Measurements from ENCODE around the gene PTPRT.
A peak's percentile ranks its signal among the peaks of the same experiment; 100 is the strongest.

The PTPRT gene

DNA sequence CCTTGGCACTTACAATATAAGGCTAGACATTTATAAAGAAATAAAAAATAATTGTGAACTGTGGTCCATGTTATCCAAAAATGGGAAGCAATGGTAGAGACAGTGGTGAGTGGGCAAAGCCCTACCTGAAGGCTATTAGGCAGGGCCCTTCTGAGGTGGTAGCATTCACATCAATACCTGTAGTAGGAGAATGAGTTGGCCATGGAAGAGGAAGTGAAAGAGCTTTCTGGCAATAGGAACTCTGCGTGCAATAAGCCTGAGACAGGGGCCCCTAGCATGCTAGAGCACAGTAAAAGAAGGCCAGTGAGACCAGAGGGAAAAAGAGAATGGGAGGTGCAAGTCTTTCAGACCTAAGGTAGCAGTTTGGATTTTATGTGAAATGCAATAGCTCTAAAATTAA lies 754.5 kb downstream of the PTPRT start:
- no peak for DNase-seq

DNA sequence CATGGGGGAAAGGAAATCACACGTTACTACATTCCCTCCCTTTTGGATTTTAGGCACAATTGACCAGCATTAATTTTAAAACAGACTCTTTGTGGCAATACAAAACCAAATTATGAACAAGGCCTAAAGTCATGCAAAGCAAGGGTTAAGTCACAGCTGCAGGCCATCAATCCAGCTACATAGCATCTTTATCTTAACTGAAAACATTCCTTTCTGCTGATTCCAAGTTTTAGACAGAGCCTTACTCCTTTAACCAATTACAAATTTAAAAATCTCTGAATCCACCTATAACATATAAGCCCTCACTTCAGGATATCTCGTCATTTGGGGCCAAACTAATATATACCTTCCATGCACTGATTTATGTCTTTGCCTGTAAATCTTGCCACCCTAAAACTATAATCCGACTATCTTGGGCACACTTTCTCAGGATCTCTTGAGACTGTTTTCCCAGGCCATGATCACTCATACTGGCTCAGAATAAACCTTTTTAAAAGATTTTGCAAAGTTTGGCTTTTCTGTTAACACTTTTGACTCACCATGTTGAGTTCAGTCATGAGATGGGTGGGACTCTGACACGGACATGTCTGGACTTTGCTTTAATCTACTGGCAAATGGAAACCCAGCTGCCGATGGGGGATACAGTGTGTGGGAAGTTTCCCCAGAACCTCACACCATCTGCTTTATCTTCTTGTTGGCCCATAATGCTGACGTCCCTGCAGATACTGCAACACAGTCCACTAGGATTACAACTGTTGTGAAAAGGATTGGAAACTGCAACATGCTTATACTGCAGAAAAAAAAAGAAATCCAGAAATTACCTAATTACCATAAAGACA lies 757.0 kb downstream of the PTPRT start:
- no peak for DNase-seq

DNA sequence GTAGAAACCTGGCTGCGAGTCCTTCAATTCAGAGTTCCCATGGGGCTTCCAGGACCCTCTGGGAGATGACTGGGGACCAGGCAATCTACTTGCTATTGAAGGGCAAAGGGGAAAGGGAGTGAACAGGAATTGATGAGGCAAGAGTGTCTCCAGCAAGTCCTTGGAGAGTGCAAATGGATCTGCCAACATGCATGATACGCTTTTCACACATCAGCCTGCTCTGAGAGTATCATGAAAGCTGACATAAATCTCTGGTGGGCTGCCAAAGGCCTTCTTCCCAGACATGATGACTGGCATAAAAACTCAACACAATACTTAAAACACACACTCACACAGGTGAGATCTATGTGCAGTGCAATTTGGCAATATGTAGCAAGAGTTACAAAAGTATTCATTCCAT lies 759.1 kb downstream of the PTPRT start:
- no peak for DNase-seq

DNA sequence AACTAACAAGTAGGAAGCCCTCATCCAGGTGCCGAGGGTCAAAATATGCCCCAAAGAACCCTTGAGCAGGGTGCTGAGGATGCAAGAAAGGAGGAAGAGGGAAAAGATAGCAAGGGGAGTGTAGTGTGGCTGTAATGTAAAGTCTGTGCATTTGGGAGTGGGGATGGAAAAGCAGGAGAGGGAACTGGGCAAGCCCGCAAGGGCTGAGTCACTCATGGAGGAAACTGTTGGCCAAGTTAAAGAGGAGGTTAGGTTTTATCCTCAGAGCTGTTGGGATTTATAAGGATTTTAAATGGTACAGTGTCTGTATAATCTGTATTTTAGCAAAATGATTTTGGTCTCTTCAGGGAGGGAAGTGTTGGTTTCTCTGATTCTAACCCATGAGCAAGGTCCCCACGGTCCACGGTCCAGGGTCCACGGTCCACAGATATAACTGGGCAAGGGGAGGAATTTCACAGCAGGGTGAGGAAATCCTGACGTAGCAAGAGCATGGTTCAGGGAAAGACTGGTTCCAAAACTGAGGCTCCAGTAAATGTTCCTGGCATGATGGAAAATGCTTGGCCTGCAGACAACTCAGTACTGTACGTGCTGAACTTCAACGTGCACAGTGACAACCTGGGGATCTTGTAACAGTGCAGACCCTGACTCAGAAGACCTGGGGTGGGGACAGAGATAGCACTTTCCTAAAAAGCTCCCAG lies 759.8 kb downstream of the PTPRT start:
- DNase-seq: no peak

DNA sequence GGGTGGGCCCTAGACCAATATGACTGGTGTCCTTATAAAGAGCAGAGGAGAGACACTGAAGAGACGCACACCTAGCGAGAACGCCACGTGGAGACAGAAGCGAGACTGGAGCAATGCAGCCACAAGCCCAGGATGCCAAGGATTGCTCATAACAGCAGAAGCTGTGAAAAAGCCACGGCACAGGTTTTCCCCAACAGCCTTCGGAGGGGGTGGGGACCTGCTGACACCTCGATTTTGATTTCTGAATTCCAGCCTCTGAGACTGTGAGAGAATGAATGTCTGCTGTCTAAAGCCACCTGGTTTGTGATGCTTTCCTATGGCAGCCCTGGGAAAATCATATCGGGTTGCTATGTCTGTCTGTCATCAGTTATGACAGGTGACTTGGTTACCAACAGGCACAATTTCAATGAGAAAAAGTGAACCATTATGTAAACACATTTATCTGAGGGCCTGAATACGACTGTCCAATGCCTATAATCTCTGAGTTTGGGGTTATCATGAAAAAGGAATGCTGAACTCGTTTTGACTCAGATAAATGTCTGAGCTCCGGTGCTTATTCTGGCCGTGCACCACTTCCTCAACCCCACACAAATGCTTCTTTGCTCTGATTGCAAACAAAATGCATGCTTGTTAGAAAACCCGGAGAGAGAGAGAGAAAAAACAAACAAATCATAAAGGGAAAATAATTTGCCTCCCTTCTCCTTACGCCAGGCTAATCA lies 769.7 kb downstream of the PTPRT start:
- DNase-seq: peak; percentile 47

DNA sequence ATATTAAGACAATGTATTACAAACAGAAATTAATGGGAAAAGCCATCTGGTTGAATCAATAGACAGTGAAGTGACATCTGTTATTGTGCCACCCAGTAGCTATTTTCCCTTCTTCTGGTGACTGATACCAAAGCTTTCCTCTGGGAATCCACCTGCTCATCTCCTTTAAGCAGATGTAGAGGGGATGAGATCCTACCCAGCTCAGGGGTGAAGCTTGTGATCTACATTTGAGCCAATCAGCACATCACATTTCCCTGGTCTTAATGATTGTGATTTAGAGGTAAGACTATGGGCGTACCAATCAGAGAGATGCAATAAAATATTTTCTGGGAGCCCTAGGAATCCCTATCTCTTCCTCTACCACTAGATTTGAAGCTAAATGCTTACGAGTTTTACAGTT lies 782.9 kb downstream of the PTPRT start:
- DNase-seq: no peak

DNA sequence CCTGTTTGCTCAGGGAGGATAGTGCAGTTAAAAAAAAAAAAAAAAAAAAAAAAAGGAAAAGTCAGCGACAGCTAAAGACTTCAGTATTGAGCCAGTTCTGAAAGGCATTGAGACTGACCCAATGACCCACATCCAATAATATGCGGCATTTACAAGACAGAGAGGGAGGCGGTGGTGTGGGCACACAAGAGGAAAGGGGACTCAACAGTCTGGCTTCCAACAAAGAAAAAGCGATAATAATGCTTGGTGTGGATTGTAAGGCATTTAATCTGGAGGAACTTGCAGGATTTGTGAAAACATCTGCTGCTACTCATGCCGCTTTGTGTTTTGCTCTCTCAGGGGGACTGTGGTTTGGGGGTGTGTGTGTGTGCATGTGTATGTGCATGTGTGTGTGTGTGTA lies 787.3 kb downstream of the PTPRT start:
- no peak for DNase-seq

DNA sequence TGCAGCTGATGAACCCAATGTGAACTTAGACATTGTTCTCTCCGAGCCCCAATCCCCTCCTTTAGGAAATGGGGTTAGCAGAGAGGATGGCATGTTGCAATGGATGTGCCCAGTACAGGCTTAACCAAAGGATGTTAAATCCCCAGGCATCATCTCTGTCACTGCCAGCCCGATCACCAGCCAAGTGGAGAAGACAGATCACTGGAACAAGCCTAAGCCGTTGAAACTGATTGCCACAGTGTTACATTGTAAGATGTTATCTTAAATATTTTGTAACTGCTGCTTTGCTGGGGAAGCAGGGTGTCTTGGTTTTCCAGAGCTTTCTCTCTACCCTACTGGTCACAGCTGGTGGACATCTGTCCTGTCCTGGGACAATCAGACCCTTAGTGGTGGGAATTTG lies 788.1 kb downstream of the PTPRT start:
- DNase-seq: no peak

DNA sequence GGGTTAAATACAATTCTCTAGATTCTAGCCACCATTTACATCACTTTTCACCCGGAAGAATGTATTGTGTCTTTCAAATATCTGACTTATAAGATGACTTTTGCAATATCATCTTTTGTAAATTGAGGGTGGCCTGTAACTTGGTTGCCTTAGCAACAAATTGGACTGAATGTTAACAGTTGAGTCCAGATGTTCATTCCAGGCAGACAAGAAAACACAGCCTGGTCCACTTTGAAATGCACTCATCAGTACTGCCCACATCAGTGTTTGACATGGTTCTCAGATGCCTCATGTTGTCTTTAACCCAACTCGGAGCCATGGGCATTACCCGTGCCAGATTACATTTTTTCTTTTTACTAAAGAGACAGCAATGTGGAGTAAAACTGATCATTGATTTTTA lies 789.9 kb downstream of the PTPRT start:
- DNase-seq: no peak

DNA sequence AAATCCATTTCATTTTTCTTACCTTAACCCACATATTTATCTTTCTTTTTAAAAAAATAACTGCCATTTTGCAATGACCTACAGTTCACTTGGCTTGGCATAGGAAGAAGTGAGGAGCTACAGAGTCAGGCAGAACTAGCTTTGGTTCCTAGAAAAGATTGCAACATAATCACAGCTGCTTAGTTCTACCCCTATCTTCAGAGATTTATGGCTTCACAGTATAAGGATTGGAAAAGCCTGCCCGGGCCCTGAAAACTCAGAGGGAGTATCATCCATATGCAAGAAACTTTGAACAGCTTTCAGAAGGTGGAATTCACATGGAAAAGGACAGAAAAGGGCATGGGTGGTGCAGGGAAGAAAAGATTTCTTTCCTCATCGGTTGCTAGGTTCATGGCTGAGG lies 797.3 kb downstream of the PTPRT start:
- no peak for DNase-seq

DNA sequence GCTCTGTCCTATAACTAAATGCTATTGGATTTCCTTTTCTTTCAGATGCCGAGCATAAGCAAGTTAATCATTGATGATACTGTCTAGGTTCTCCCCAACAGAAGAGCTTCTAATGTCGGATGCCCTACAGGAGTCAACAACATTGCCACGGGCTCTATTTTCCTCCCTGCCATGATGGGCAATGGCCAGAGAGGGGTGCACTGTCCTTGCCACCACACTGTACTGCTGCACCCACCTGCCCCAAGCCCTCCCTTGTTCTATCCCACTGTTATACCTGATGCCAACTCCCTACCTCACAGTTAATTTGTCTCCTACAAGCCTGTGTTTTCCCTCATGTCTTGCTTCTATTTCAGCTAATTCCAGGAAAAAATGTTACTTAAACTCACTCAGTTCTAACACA lies 797.9 kb downstream of the PTPRT start:
- no peak for DNase-seq

DNA sequence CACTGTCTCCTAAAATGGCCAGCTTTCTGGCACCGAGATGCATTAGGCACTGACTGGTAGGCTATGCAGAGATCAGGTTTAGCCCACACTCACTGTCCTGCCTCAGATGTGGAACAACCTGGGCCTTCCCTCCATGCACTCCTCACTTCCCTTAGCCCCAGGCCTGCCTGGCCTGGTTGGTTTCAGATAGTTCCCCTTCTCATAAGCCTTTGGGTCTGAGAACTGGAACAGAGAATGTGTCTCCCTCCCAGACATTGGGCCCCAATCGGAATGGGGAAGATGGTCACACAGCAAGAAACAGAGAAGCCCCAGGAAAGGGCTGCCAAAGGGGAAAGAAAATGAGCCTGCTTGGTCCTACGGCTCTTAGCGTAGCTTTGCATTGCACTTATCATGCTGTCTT lies 809.4 kb downstream of the PTPRT start:
- no peak for DNase-seq

DNA sequence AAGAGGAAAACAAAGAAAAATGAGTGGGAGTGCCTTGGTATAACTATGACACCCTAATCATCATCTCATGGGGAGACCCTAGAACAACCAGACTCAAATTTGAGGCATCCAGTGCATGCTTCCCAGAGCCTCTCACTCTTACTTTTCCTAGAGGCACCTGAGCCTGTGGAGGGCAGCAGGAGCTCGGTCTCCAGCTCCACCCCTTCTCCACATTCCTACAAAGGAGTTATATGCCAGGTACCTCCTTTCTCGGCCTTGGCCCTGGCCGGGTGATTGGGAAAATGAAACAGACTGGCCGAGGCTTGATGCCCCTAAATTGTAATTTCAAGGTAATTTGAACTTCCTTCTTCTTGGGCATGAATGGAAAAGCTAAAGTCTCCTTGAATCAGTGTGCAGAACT lies 810.3 kb downstream of the PTPRT start:
- no peak for DNase-seq

DNA sequence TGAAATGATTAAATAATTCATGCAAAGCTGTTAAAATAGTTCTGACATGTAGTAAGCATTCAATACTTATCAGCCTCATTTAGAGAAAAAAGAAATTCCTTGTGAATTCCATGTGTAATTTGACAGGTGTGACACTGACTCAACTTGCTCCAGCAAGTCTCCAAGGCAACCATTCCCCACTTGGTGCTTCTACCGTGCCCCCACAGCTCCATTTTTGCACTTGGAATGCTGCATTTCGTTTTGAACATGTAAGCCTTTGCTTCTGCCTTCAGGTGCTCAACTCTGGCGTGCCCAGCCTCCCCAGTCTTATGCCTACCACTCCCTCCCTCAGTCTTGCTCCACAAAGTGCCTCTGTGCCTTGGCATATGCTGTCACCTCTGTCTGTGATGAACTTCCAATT lies 810.9 kb downstream of the PTPRT start:
- DNase-seq: no peak

DNA sequence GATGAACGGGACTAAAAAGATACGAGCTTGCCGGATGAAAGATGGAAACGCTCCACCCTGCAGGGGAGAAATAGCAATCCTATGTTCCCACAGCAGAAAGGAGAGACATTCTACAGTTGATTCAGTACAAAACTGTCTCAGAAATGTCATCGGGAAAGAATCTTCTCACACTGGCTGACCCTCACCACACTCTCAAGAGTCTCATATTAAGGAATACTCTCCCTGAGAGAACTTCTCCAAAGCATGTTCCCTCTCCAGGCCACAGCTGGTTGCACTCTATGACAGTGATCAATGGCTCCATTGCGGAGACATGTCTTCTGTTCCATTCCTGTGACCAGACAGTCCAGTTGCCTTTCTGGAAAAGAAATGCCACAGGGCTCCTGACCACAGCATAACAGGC lies 813.6 kb downstream of the PTPRT start:
- DNase-seq: no peak

DNA sequence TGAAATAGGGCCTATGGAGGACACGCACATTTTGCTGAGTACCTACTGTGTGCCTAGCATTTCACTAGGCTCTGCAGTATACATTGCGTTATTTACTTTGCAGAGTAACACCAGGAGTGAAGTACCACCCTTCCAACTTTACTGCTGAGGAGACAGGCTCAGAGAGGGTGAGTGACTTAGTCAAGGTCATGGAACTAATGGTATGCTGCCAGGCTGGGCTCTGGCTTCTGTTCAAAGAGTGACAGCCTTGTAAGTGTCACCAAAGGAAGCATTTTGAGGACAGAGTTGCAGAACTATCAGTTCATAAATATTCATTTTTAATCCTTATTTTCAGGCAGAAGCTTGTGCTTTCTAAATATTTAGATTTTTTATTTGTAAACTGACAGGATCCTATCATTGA lies 816.7 kb downstream of the PTPRT start:
- DNase-seq: no peak

DNA sequence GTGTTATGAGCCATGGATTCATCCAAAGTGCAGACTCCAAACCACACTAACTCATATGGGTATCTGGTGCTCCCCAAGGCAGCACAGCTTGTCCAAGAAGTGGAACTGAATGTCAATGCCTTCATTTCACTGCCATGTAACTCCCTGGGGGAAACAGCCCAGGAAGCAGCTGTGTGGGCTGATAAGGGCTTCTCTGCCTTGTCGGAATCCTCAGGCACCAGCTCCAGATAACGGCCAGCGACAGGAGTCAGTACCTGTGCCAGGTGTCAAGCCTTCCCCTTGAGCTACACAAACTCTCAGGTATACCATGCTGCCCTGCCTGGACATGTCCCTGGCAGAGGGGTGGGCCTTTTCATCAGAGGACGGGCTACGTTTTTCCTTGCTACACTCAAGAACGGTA lies 819.6 kb downstream of the PTPRT start:
- no peak for DNase-seq

DNA sequence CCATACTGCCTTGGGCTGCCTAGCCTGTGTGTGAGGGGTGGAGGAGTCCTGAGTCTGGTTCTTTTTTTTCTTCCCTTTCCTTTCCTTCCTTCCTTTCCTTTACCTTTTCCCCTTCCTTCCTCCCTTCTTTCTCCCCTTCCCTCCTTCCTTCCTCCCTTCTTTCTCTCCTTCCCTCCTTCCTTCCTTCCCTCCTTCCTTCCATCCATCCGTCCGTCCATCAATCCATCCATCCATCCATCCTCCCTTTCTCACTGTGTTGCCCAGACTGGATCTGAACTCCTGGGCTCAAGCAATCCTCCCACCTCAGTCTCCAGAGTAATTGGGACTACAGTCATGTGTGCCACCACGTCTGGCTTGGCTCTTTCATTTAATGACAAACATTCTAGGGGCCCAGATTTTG lies 820.8 kb downstream of the PTPRT start:
- no peak for DNase-seq

DNA sequence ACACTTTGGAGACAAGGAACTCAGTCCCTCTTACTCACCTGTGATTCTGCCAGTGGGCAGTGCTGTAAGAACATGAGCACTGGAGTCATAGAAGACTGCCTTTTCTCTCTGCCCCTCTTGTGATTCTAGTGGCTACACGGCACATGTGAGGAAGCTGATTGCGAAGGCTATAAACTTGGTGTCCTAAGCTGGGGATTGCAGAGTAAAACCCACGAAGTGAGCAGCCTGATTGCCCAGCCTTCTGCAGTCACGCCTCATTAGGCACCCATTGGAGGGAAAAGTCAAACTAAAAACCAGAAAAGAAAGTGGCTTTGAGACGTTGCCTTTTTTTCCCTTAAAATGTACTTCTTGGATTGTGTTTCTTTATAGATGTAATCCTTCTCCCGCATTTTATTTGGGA lies 823.1 kb downstream of the PTPRT start:
- no peak for DNase-seq

DNA sequence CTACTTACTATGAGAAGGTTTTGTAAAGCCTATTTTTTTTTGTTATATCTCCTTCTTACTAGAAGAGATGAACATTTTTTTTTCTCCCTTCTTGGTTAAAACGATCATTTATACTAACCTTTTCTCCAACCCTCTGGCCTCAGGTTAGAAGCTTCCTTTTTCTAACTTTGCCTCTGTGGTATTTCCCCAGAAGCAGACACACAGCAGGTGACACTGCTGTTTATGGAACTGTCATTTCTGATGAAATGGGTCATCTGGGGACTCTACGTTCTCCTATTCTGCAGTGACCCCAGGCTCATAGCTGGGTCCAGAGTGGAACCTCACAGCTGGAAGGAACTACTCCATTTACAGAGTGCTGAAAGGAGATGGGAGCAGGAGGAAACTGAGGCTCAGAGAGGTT lies 825.3 kb downstream of the PTPRT start:
- DNase-seq: no peak

DNA sequence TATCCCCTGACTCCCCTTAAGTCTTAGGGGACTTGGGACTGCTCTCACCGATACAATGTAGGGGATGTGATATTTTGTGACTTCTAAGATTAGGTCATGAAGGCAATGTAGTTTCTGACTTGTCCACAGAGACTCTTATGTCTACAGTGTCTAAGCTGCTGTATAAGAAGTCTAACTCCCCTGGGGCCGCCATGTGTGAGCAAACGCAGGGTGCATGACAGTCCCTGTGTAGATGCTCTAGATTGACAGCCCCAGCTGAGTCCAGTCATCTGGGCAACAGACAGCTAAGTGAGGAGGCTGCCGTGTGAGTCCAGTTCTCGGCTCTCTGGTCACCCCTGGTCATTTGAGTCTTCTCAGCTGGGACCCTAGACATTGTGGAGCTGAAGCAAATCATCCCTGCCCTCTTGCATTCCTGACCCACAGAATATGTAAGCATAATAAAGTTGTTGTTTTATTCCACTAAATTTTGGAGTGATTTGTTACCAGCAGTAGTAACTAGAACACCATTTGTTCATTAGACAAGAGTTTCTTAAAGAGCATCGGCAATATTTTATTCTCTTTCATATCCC lies 828.2 kb downstream of the PTPRT start:
- no peak for DNase-seq

DNA sequence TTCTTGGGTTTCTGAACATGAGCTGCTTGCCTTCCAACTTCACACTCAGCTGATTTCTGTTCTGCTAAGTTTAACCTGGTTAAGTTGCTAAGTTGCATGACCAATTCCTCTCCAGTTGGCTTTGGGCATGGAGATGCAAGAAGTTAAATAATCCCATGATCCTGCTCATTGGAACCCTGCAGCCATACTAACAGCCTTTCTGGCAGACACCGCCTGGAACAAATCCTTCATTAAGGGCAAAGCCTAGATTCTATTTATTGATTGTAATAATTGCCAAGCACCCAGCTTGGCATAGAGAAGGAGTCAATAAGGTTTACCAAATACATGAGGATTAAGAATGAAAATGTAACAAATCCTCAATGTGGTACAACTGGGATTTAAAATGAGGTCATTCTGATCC lies 829.1 kb downstream of the PTPRT start:
- DNase-seq: no peak

DNA sequence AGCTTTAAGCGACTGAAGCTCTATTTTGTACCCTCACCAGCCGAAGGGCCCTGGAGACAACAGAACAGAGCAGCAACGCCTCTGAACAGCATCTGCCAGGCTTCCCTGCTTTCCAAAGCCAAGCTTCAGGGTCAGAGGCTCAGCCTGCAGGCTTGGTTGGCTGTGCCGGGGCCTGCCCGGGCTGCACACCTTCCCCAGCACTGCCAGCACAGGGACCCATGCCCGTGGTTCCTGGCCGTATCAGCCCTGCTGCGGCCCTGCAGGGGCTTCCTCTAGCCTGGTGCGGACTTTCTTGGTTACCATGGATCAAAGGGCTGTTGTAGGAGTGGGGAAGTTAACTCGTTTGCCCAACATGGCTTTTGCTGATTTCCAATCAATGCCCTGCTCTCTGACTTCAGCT lies 830.1 kb downstream of the PTPRT start:
- no peak for DNase-seq

DNA sequence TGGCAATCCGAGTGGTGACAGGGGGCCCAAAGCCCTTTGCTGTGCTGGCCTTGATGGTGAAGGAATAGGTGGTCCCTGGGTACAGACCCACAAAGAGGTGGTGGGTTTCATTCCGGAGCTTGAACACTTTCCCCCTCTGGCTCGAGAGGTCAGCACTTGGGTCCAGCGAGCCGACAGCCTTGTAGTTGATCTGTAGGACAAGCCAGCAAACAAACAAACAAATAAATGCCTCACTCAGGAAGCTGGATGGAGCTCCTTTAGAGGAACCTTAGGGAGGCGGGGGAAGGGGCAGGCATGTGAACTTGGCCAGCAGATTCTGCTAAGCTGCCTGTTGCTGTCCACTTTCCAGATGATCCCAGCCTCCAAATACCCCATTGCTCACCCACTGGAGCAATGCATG lies 837.6 kb downstream of the PTPRT start:
- no peak for DNase-seq

Data from NCI-H748 treated with DMSO at 0.1 percent for 48 hours (cell line).